Skeletal muscle satellite cell (primary cell): ENCODE data around the gene ARHGAP45.

Experiments used
- H3K27me3 ChIP-seq: 2 replicates; pipeline ENCODE4 v1.7.0; 2013; ENCODE audit warnings: low read length; ENCODE audit not compliant: control insufficient read depth, insufficient read depth
- H3K36me3 ChIP-seq: 2 replicates; pipeline ENCODE4 v1.7.0; 2013; ENCODE audit warnings: mild to moderate bottlenecking, control low read depth, low read length; ENCODE audit not compliant: insufficient read depth
- H3K4me1 ChIP-seq: 2 replicates; pipeline ENCODE4 v1.7.0; 2013; ENCODE audit warnings: low read length; ENCODE audit not compliant: control insufficient read depth, insufficient read depth
- H3K4me2 ChIP-seq: 2 replicates; pipeline ENCODE4 v1.7.0; 2013; ENCODE audit warnings: mild to moderate bottlenecking, low read length
- H3K4me3 ChIP-seq: 2 replicates; pipeline ENCODE4 v1.7.0; 2013; ENCODE audit warnings: low read length
- H3K9ac ChIP-seq: 2 replicates; pipeline ENCODE4 v1.7.0; 2013; ENCODE audit warnings: mild to moderate bottlenecking, low read depth, low read length, moderate library complexity
- H3K9me3 ChIP-seq: replicated peaks from 2 replicates; pipeline ENCODE4 v1.7.0; 2013; ENCODE audit warnings: mild to moderate bottlenecking, control low read depth, low read length

ARHGAP45 gene

GRCh38 chr19:1081301-1082164, 14.6 kb downstream of the ARHGAP45 start:
- peak overlapping the region; percentile 62 for H3K4me2 ChIP-seq
- H3K36me3 ChIP-seq, result no peaks in the 10 kb centered on the region
- no peak overlapping the region for H3K4me3 ChIP-seq
- no peak overlapping the region for H3K9ac ChIP-seq
- H3K27me3 ChIP-seq, result peaks cover 17% of the 10 kb centered on the region
- peaks cover 9% of the 10 kb centered on the region for H3K4me1 ChIP-seq
- no peaks in the 10 kb centered on the region for H3K9me3 ChIP-seq

- Histone ChIP-seq H3K9ac (no peak overlapping the region), H3K4me1 (peaks cover 9% of the 10 kb centered on the region), H3K9me3 (no peaks in the 10 kb centered on the region), H3K4me2 (peak overlapping the region; percentile 73), H3K4me3 (no peak overlapping the region), H3K36me3 (no peaks in the 10 kb centered on the region), H3K27me3 (peaks cover 17% of the 10 kb centered on the region)
Measured at GRCh38 chr19:1082165-1082927, 15.4 kb downstream of the ARHGAP45 start.

GRCh38 chr19:1082928-1083816, 16.2 kb downstream of the ARHGAP45 start:
- no peak overlapping the region for H3K4me3 ChIP-seq
- no peak overlapping the region for H3K9ac ChIP-seq
- H3K27me3 ChIP-seq, result peaks cover 17% of the 10 kb centered on the region
- peak overlapping the region; percentile 73 for H3K4me2 ChIP-seq
- H3K9me3 ChIP-seq, result no peaks in the 10 kb centered on the region
- H3K4me1 ChIP-seq, result peaks cover 9% of the 10 kb centered on the region
- H3K36me3 ChIP-seq, result peaks cover 8% of the 10 kb centered on the region

- no peaks in the 10 kb centered on the region for H3K9me3 ChIP-seq
- no peak overlapping the region for H3K4me2 ChIP-seq
- H3K36me3 ChIP-seq, result peaks cover 18% of the 10 kb centered on the region
- no peak overlapping the region for H3K4me3 ChIP-seq
- peaks cover 9% of the 10 kb centered on the region for H3K4me1 ChIP-seq
- peaks cover 17% of the 10 kb centered on the region for H3K27me3 ChIP-seq
- H3K9ac ChIP-seq, result no peak overlapping the region
Measured at GRCh38 chr19:1084024-1084868, 17.3 kb downstream of the ARHGAP45 start.

GRCh38 chr19:1085053-1085658, 18.2 kb downstream of the ARHGAP45 start:
- no peak overlapping the region for H3K4me3 ChIP-seq
- H3K4me2 ChIP-seq, result no peak overlapping the region
- no peak overlapping the region for H3K9ac ChIP-seq
- H3K27me3 ChIP-seq, result peaks cover 17% of the 10 kb centered on the region
- peaks cover 9% of the 10 kb centered on the region for H3K4me1 ChIP-seq
- H3K9me3 ChIP-seq, result no peaks in the 10 kb centered on the region
- peaks cover 23% of the 10 kb centered on the region for H3K36me3 ChIP-seq

- H3K4me1 ChIP-seq, result peaks cover 9% of the 10 kb centered on the region
- no peak overlapping the region for H3K9ac ChIP-seq
- H3K4me3 ChIP-seq, result no peak overlapping the region
- H3K36me3 ChIP-seq, result peaks cover 23% of the 10 kb centered on the region
- H3K4me2 ChIP-seq, result no peak overlapping the region
- no peaks in the 10 kb centered on the region for H3K9me3 ChIP-seq
- H3K27me3 ChIP-seq, result peaks cover 17% of the 10 kb centered on the region
Measured at GRCh38 chr19:1085676-1086442, 18.9 kb downstream of the ARHGAP45 start.

DNA sequence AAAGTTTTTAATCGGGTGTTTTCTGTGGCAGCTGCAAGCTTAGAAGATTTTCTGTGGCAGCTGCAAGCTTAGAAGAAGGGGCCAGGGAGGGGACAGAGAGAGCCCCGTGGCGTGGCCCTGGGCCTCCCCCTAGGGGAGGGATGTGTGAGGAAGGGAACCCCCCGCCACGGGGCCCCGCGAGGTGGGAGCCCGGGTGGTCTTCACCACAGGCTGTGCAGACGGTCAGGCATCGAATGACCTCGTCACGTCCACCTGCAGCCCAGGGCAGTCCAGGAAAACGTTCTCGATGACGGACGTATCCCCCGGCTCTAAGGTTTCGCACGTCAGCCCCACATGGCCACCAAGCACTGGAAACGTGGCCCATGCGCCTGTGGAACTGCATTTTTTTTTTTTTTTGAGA, 19.6 kb downstream of the ARHGAP45 start:
- Histone ChIP-seq H3K36me3 (peaks cover 28% of the 10 kb centered on the region), H3K27me3 (peaks cover 17% of the 10 kb centered on the region), H3K4me3 (no peak overlapping the region), H3K9ac (no peak overlapping the region), H3K9me3 (no peaks in the 10 kb centered on the region), H3K4me2 (no peak overlapping the region), H3K4me1 (peaks cover 8% of the 10 kb centered on the region)

DNA sequence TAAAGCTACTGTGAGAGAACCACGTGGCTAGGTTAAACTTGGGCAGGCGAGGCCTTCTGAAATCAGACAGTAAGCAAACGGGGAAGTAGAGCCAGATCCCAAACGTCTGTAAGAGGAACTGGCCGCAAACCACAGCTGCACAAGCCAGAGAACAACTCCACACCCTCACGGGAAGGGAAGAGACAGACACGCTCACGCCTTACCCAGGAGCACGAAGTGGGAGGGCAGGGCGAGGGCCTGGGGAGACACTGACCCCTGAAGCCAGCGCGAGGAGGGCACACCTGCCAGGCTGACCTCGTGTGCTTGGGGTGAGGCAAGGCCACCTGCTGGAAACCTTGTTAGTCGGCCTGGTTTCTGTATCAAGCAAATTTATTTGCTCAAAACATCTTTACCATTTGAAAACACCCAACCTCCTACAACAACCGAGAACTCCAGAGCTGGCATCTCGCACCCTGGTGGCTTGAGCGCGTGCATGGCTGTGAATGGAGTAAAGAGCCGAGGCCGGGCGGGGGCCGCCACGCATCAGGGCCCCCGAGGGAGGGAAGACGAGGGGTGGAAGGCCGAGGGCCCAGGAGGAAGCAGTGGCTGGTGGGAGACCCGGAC, 20.9 kb downstream of the ARHGAP45 start:
- Histone ChIP-seq H3K9me3 (no peaks in the 10 kb centered on the region), H3K4me1 (no peaks in the 10 kb centered on the region), H3K27me3 (peaks cover 17% of the 10 kb centered on the region), H3K4me2 (no peak overlapping the region), H3K4me3 (no peak overlapping the region), H3K36me3 (peaks cover 35% of the 10 kb centered on the region), H3K9ac (no peak overlapping the region)

DNA sequence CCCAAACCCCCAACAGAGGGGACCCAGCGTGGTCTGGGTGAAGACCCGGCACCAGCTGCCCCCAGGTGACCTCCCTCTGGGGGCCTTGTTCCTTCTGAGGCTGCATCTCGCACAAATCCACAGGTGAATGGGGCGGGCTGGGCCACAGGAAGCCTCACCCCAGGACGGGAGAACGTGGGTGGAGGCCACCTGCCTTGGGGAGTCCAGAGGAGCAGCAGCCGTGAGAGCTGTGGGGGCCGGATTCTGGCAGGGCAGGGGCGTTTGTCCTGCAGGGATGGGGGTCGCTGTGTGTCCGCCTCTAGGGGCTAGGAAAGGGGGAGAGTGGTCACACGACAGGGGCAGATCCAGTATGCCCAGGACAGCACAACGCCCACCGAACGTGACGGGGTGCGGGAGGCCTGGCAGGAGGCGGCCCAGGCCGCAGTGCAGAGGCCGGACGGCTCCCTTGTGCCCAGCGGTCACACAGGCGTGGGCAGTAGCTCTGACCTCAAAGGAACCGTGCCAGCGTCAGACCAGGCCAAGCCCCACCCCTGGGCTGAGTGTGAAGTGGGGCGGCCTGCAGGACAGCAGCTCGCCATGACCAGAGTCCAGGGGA, 21.5 kb downstream of the ARHGAP45 start:
- Histone ChIP-seq H3K4me1 (peaks cover 4% of the 10 kb centered on the region), H3K4me3 (no peak overlapping the region), H3K27me3 (peaks cover 17% of the 10 kb centered on the region), H3K9ac (no peak overlapping the region), H3K9me3 (no peaks in the 10 kb centered on the region), H3K36me3 (peaks cover 35% of the 10 kb centered on the region), H3K4me2 (no peak overlapping the region)
